Erythroblast (primary cell): ENCODE results near the gene LRRC75B.

Experiments
- GATA1 ChIP-seq: IDR thresholded peaks from 2 replicates; pipeline ENCODE4 v1.6.1; 2011; ENCODE audit warnings: low read depth, mild to moderate bottlenecking, control low read depth, low read length, moderate library complexity
- POLR2A ChIP-seq: IDR thresholded peaks from 2 replicates; pipeline ENCODE4 v1.6.1; 2011; ENCODE audit warnings: mild to moderate bottlenecking, low read length

GRCh38 chr22:24542641-24543040, 50.2 kb downstream of the LRRC75B start:
- TF ChIP-seq POLR2A (no peak), GATA1 (no peak)
